ENCODE results near the gene PEX11B.
A peak's percentile ranks its signal among the peaks of the same experiment; 100 is the strongest.
"Not testable (repeated sequence)": the region's sequence is repeated elsewhere in the genome, so short reads cannot be mapped to it uniquely, and the experiment has no call there.

PEX11B gene

DNA sequence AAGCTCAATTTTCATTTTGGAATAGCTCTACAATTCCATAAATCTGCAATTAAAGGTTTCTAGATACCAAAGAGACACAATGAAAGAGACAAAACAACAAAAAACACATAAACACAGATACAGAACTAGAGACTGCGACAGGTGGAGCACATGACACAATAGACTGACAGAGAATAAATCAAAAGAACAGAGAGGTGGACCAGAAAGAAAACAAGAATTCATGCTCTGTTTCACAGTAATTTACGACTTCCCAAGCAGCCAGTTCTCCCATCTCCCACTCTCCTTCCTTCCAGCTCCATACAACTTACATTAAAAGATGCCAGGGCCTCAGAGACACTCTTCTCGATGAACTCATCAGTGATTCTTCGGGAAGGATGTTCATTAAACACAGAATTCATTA, 23.9 kb upstream of the PEX11B start:
- no peak for TF ChIP-seq CTCF (IDR thresholded peaks at IDR 0.05; ENCODE audit: insufficient read depth, missing control alignments)
- FAIRE-seq (no peak), DNase-seq (ENCODE audit: insufficient read length, low spot score) (no peak)

- TF ChIP-seq CTCF (IDR thresholded peaks at IDR 0.05; ENCODE audit: insufficient read depth, missing control alignments): no peak
- DNase-seq (ENCODE audit: insufficient read length, low spot score): no peak
- no peak for FAIRE-seq
Measured at GRCh38 chr1:145937436-145937835, 18.9 kb upstream of the PEX11B start.

DNA sequence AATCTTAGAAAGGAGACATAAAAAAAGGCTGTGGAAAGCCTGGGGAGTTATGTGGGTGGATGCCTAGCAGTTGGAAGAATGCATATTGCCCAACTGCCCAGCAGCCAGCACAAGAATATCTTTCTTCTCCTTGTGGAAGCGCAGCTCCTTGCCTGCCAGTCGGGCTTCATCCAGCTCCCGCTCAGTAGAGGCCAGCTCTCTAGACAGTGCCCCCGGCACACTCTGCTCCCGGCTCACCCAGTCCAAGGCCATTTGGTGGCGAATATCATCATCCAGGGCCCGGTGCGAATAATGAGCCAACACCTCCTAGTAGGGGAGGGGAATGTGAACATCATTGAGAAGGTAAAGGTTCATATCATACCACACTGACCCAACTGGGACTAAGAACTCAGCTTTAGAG, 17.7 kb upstream of the PEX11B start:
- DNase-seq (ENCODE audit: insufficient read length, low spot score) (no peak), FAIRE-seq (no peak)
- TF ChIP-seq CTCF (IDR thresholded peaks at IDR 0.05; ENCODE audit: insufficient read depth, missing control alignments): no peak

DNA sequence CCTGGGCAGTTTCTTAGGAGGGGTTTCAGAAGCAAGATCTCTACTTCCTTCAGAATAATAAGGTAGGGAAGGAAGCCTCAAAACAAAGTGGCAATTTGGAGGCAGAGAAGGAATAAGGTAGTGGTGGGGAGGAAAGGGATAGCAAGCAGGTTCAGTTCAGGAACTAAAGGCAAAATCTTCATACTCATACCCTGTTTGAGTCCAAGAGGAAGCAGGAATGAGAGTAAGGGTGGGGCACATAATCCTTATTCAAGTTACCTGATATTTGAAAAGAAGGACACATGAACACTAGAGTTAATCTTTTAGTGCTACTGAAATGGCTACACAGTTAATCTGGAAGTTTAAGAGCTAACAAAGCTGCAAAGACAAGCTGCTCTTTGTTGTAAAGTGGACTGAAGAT, 17.2 kb upstream of the PEX11B start:
- DNase-seq (ENCODE audit: insufficient read length, low spot score) (no peak), FAIRE-seq (no peak)
- TF ChIP-seq CTCF (IDR thresholded peaks at IDR 0.05; ENCODE audit: insufficient read depth, missing control alignments): no peak

DNA sequence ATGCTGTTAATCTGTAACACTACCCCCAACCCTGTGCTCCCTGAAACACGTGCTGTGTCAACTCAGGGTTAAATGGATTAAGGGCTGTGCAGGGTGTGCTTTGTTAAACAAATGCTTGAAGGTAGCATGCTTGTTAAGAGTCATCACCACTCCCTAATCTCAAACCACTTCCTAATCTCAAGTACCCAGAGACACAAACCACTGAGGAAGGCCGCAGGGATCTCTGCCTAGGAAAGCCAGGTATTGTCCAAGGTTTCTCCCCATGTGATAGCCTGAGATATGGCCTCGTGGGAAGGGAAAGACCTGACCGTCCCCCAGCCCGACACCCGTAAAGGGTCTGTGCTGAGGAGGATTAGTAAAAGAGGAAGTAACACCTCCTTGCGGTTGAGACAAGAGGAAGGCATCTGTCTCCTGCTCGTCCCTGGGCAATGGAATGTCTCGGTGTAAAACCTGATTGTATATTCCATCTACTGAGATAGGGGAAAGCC, 14.0 kb upstream of the PEX11B start:
- FAIRE-seq; DNase-seq (ENCODE audit: insufficient read length, low spot score): not testable (repeated sequence)

DNA sequence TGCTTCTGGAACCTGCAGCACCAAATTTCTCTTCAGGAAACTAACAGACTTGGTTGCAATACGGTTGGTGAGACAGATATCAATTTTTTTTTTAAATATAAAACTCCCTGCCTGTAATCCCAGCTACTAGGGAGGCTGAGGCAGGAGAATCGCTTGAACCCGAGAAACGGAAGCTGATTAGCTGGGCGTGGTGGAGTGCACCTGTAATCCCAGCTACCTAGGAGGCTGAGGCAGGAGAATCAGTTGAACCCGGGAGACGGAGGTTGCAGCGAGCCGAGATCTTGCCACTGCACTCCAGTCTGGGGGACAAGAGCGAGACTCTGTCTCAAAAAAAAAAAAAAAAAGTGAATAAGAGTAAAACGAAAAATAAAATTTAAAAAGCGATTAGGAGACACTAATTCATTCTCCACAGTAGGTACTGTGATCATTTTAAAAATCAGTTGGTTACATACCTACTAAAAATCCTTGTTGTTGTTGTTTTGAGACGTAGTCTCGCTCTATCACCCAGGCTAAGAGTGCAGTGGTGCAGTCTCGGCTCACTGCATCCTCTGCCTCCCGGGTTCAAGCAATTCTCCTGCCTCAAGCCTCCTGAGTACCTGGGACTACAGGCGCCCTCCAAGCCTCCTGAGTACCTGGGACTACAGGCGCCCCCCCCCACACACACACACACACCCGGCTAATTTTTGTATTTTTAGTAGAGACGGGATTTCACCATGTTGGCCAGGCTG, 9.6 kb upstream of the PEX11B start:
- TF ChIP-seq CTCF (IDR thresholded peaks at IDR 0.05; ENCODE audit: insufficient read depth, missing control alignments): no peak
- DNase-seq (ENCODE audit: insufficient read length, low spot score) (no peak), FAIRE-seq (no peak)

- TF ChIP-seq CTCF (IDR thresholded peaks at IDR 0.05; ENCODE audit: insufficient read depth, missing control alignments): peak; percentile 53
- no peak for DNase-seq (ENCODE audit: insufficient read length, low spot score)
- peak; percentile 84 for FAIRE-seq
Measured at GRCh38 chr1:145927063-145927886, 8.8 kb upstream of the PEX11B start, which contains the start of gene RBM8A. RBM8A (minus strand) TSS chr1:145927484; CDS start chr1:145927426, 58 bp downstream.

Measured in D721Med (cell line).